ENCODE results near the gene SCUBE2.

The SCUBE2 gene

GRCh38 chr11:9091044-9091922 lies at the start of gene SCUBE2:
Gene SCUBE2, minus strand, starts transcription at chr11:9091599. Its CDS starts 71 bp downstream, at chr11:9091528.
- no peak for DNase-seq (ENCODE audit: low spot score)

GRCh38 chr11:9141186-9141585 lies 49.8 kb upstream of the SCUBE2 start:
- no peak for DNase-seq (ENCODE audit: low spot score)

- no peak for DNase-seq (ENCODE audit: low spot score)
Measured at GRCh38 chr11:9139628-9140357, 48.4 kb upstream of the SCUBE2 start.

GRCh38 chr11:9138612-9139579 lies 47.5 kb upstream of the SCUBE2 start:
- DNase-seq (ENCODE audit: low spot score) = no peak

- no peak for DNase-seq (ENCODE audit: low spot score)
Measured at GRCh38 chr11:9138133-9138453, 46.7 kb upstream of the SCUBE2 start.

GRCh38 chr11:9137293-9138132 lies 46.1 kb upstream of the SCUBE2 start:
- peak; percentile 47 for DNase-seq (ENCODE audit: low spot score)

- no peak for DNase-seq (ENCODE audit: low spot score)
Measured at GRCh38 chr11:9136741-9137140, 45.3 kb upstream of the SCUBE2 start.

GRCh38 chr11:9133956-9134355 lies 42.6 kb upstream of the SCUBE2 start:
- no peak for DNase-seq (ENCODE audit: low spot score)

- no peak for DNase-seq (ENCODE audit: low spot score)
Measured at GRCh38 chr11:9132203-9132878, 40.9 kb upstream of the SCUBE2 start.

- DNase-seq (ENCODE audit: low spot score) = no peak
Measured at GRCh38 chr11:9130297-9130696, 38.9 kb upstream of the SCUBE2 start.

- DNase-seq (ENCODE audit: low spot score) = no peak
Measured at GRCh38 chr11:9126636-9127035, 35.2 kb upstream of the SCUBE2 start.

GRCh38 chr11:9125185-9125886 lies 33.9 kb upstream of the SCUBE2 start:
- no peak for DNase-seq (ENCODE audit: low spot score)

GRCh38 chr11:9123595-9124304 lies 32.4 kb upstream of the SCUBE2 start:
- no peak for DNase-seq (ENCODE audit: low spot score)

- DNase-seq (ENCODE audit: low spot score) = no peak
Measured at GRCh38 chr11:9121469-9121796, 30.0 kb upstream of the SCUBE2 start.

- no peak for DNase-seq (ENCODE audit: low spot score)
Measured at GRCh38 chr11:9120664-9121468, 29.5 kb upstream of the SCUBE2 start.

GRCh38 chr11:9118277-9118676 lies 26.9 kb upstream of the SCUBE2 start:
- DNase-seq (ENCODE audit: low spot score) = no peak

- DNase-seq (ENCODE audit: low spot score) = no peak
Measured at GRCh38 chr11:9112075-9112474, 20.7 kb upstream of the SCUBE2 start.

GRCh38 chr11:9109858-9110731 lies 18.7 kb upstream of the SCUBE2 start:
- no peak for DNase-seq (ENCODE audit: low spot score)
